Calu3 (cell line): ENCODE data around the gene CREBBP. TPM values are rescaled to one million over a fixed set of nuclear protein-coding genes. Genes with fewer than 3 reads are reported as not detected.

Experiments used
- BruUV-seq: library from RNA; stranded (reverse); fragments of 400-500 nt; replicated peaks from 2 replicates; lab custom pipeline; 2021; lab: Mats Ljungman, UMichigan
- CTCF ChIA-PET: fragments of 300-600 bp; sonication (Branson Sonifier 250); formaldehyde crosslinking; loops from one replicate; lab custom pipeline; 2022; ENCODE audit warnings: antibody characterized with exemption; lab: Charles Lee
- DNase-seq: peaks from one replicate; pipeline ENCODE4 v3.0.0; 2022
- H3K27ac Mint-ChIP-seq: one replicate; pipeline ENCODE4 v1.8.0; 2022; ENCODE audit warnings: mixed read lengths; ENCODE audit not compliant: unreplicated experiment
- H3K27me3 Mint-ChIP-seq: one replicate; pipeline ENCODE4 v1.8.0; 2022; ENCODE audit warnings: mixed read lengths; ENCODE audit not compliant: unreplicated experiment
- H3K36me3 Mint-ChIP-seq: one replicate; pipeline ENCODE4 v1.8.0; 2022; ENCODE audit warnings: mild to moderate bottlenecking, moderate library complexity, mixed read lengths; ENCODE audit not compliant: insufficient read depth, unreplicated experiment
- H3K4me1 Mint-ChIP-seq: one replicate; pipeline ENCODE4 v1.8.0; 2022; ENCODE audit warnings: mild to moderate bottlenecking, low read depth, mixed read lengths; ENCODE audit not compliant: unreplicated experiment
- H3K4me3 Mint-ChIP-seq: one replicate; pipeline ENCODE4 v1.8.0; 2022; ENCODE audit warnings: mild to moderate bottlenecking, low read depth, moderate library complexity, mixed read lengths; ENCODE audit not compliant: unreplicated experiment
- H3K9me3 Mint-ChIP-seq: one replicate; pipeline ENCODE4 v1.8.0; 2022; ENCODE audit warnings: low read depth, mixed read lengths; ENCODE audit not compliant: unreplicated experiment
- intact Hi-C: fragments of 100-400 bp; cut with micrococcal nuclease; formaldehyde crosslinking; loops from one replicate; pipeline ENCODE4 v1.10.0; 2022; ENCODE audit not compliant: unreplicated experiment
- total RNA-seq: library from RNA; stranded (reverse); gene quantifications from 2 replicates; pipeline ENCODE4 v1.2.3, GENCODE V29; 2022
- TF ChIP-seq, protein P1 (sequence below): fragments of 200-600 bp; IDR thresholded peaks from one replicate; pipeline ENCODE4 v1.8.0; 2022; ENCODE audit warnings: antibody characterized with exemption; ENCODE audit not compliant: unreplicated experiment

The CREBBP gene
- total RNA-seq, 1 experiment from 2014 or later: 91.0 TPM

DNA sequence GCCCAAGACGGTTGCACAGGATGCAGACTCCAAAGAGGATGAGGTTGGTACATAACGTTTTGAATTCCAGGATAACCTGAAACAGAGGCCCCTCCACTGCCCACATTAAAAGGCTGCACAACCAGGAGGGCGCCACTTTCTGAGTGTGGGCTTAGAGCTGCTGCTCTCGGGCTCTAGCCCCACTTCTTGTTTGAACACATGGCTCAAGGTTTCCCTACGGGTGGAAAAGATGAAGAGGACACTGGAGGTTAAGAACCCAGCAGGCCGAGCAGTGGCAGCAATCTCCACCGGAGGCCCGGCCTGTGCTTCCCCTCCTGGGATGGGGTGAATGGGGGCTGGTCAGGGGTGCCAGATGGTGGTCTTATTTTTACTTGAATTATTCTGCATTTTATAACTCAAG lies 155.2 kb downstream of the CREBBP start:
- H3K9me3 Mint-ChIP-seq: no peaks in the 10 kb centered on the region
- no peaks in the 10 kb centered on the region for H3K4me1 Mint-ChIP-seq
- H3K36me3 Mint-ChIP-seq: peaks cover 48% of the 10 kb centered on the region
- H3K27me3 Mint-ChIP-seq: no peaks in the 10 kb centered on the region
- no TSS peak for BruUV-seq
- TF ChIP-seq, protein P1, sequence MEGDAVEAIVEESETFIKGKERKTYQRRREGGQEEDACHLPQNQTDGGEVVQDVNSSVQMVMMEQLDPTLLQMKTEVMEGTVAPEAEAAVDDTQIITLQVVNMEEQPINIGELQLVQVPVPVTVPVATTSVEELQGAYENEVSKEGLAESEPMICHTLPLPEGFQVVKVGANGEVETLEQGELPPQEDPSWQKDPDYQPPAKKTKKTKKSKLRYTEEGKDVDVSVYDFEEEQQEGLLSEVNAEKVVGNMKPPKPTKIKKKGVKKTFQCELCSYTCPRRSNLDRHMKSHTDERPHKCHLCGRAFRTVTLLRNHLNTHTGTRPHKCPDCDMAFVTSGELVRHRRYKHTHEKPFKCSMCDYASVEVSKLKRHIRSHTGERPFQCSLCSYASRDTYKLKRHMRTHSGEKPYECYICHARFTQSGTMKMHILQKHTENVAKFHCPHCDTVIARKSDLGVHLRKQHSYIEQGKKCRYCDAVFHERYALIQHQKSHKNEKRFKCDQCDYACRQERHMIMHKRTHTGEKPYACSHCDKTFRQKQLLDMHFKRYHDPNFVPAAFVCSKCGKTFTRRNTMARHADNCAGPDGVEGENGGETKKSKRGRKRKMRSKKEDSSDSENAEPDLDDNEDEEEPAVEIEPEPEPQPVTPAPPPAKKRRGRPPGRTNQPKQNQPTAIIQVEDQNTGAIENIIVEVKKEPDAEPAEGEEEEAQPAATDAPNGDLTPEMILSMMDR: no peak
- no peak for DNase-seq
- intact Hi-C loops: no loop called here
- no peak overlapping the region for H3K27ac Mint-ChIP-seq
- no peak overlapping the region for H3K4me3 Mint-ChIP-seq
- CTCF ChIA-PET: no interaction called here

DNA sequence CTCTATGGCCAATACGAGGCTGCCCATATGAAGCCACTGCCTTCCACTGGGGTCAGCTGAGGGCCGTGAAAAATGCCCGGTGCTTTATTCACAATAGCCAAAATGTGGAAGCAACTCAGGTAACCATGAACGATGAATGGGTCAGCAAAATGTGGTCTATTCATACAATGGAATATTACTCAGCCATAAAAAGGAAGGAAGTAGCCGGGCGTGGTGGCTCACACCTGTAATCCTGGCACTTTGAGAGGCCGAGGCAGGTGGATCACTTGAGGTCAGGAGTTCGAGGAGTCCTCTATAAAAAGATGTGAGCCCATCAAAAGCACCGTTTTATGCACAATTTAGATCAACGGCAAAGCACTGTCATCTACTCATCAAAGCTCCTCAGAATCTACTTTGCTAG lies 158.0 kb downstream of the CREBBP start:
- DNase-seq: no peak
- H3K27me3 Mint-ChIP-seq: no peaks in the 10 kb centered on the region
- no peaks in the 10 kb centered on the region for H3K9me3 Mint-ChIP-seq
- H3K27ac Mint-ChIP-seq: no peak overlapping the region
- H3K36me3 Mint-ChIP-seq: peaks cover 26% of the 10 kb centered on the region
- TF ChIP-seq, protein P1: no peak
- intact Hi-C loops: no loop called here
- CTCF ChIA-PET: no interaction called here
- BruUV-seq: no TSS peak
- peaks cover 10% of the 10 kb centered on the region for H3K4me1 Mint-ChIP-seq
- H3K4me3 Mint-ChIP-seq: no peak overlapping the region

DNA sequence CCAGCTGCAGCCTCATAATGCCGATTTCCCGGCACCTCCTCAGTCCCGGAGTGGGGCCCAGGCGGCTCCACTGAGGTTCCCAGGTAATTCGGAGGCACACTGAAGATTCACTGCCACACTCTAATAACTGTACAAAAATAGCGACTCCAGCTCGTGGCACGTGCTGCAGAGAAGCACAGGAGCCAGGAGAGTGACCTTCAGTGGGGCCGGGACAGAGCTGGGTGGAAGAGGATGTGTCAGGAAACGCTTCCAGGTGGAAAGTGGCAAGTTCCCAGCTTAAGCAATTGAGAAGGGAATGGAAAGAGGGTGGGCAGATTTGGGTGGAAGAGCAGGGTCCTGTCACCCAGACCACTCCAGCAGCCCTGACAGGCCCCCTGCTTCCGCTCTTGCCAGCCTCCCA lies 160.1 kb downstream of the CREBBP start:
- H3K27ac Mint-ChIP-seq: no peak overlapping the region

DNA sequence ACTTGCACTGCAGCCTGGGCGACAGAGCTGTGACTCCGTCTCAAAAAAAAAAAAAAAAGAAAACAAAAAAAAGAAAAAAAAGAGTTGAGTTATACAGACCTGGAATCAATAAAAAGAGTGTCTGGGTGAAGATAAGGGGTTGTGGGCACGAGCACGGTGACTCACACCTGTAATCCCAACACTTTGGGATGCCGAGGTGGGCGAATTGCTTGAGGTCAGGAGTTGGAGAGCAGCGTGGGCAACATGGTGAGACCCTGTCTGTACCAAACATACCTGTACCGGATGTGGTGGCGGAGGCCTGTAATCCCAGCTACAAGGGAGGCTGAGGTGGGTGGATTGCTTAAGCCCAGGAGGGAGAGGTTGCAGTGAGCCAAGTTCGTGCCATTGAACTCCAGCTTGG lies 161.9 kb downstream of the CREBBP start:
- Mint-ChIP-seq H3K4me3 (peak overlapping the region; percentile 95), H3K27me3 (no peaks in the 10 kb centered on the region), H3K4me1 (peaks cover 26% of the 10 kb centered on the region), H3K36me3 (peaks cover 44% of the 10 kb centered on the region), H3K27ac (no peak overlapping the region), H3K9me3 (no peaks in the 10 kb centered on the region)
- CTCF ChIA-PET: no interaction called here
- TF ChIP-seq, protein P1: no peak
- DNase-seq: no peak
- no TSS peak for BruUV-seq
- intact Hi-C loops: no loop called here

More for the DNA sequence above, 160.1 kb downstream of the CREBBP start:
- Mint-ChIP-seq H3K4me1 (peaks cover 10% of the 10 kb centered on the region), H3K4me3 (no peak overlapping the region), H3K9me3 (no peaks in the 10 kb centered on the region), H3K36me3 (peaks cover 33% of the 10 kb centered on the region), H3K27me3 (no peaks in the 10 kb centered on the region)
- TF ChIP-seq, protein P1: no peak
- CTCF ChIA-PET: no interaction called here
- intact Hi-C loops: no loop called here
- DNase-seq: no peak
- BruUV-seq: no TSS peak
